SK-N-SH treated with all-trans-retinoic acid at 6 μM for 48 hours (cell line): ENCODE data around the gene ATP8A2.

Experiments
- ATAC-seq: fragments of 200-7000 bp; cut with Tn5 transposase; 3 replicates; pipeline ENCODE4 v1.9.1; 2020; ENCODE audit warnings: mild to moderate bottlenecking, moderate library complexity
- ARNTL ChIP-seq: fragments of 450-650 bp; formaldehyde crosslinking; IDR thresholded peaks from 2 replicates; pipeline ENCODE4 v1.5.0; 2020; ENCODE audit warnings: low read depth, mild to moderate bottlenecking, moderate library complexity, borderline replicate concordance
- BACH2 ChIP-seq: fragments of 250-450 bp; sonication (Bioruptor Pico); IDR thresholded peaks from 2 replicates; pipeline ENCODE4 v1.9.0; 2021; ENCODE audit warnings: mild to moderate bottlenecking, borderline replicate concordance
- CREB5 ChIP-seq: fragments of 250-450 bp; sonication (Bioruptor Pico); IDR thresholded peaks from 2 replicates; pipeline ENCODE4 v1.5.1; 2020; ENCODE audit warnings: low read depth, mild to moderate bottlenecking, moderate library complexity
- CSDC2 ChIP-seq: fragments of 250-450 bp; sonication (Bioruptor Pico); IDR thresholded peaks from 2 replicates; pipeline ENCODE4 v1.5.0; 2020; ENCODE audit warnings: mild to moderate bottlenecking, moderate library complexity
- CSRNP3 ChIP-seq: fragments of 250-450 bp; sonication (Bioruptor Pico); IDR thresholded peaks from 2 replicates; pipeline ENCODE4 v1.5.1; 2021; ENCODE audit warnings: mild to moderate bottlenecking, moderate library complexity
- ESRRG ChIP-seq: fragments of 250-450 bp; sonication (Bioruptor Pico); IDR thresholded peaks from 2 replicates; pipeline ENCODE4 v1.6.1; 2021; ENCODE audit warnings: mild to moderate bottlenecking
- GLIS3 ChIP-seq: fragments of 250-450 bp; sonication (Bioruptor Pico); IDR thresholded peaks from 2 replicates; pipeline ENCODE4 v1.5.0; 2020; ENCODE audit warnings: mild to moderate bottlenecking, moderate library complexity
- ISL1 ChIP-seq: fragments of 250-450 bp; sonication (Bioruptor Pico); IDR thresholded peaks from 2 replicates; pipeline ENCODE4 v2.1.2; 2022; ENCODE audit warnings: mild to moderate bottlenecking, moderate library complexity
- PATZ1 ChIP-seq: fragments of 250-450 bp; sonication (Bioruptor Pico); IDR thresholded peaks from 2 replicates; pipeline ENCODE4 v1.8.0; 2020; ENCODE audit warnings: mild to moderate bottlenecking, moderate library complexity, borderline replicate concordance
- POU6F1 ChIP-seq: fragments of 250-450 bp; sonication (Bioruptor Pico); IDR thresholded peaks from 2 replicates; pipeline ENCODE4 v1.8.0; 2021; ENCODE audit warnings: low read depth, mild to moderate bottlenecking, moderate library complexity, borderline replicate concordance
- PPARA ChIP-seq: fragments of 250-450 bp; sonication (Bioruptor Pico); IDR thresholded peaks from 2 replicates; pipeline ENCODE4 v1.5.0; 2020; ENCODE audit warnings: mild to moderate bottlenecking, borderline replicate concordance
- RARB ChIP-seq: fragments of 250-450 bp; sonication (Bioruptor Pico); IDR thresholded peaks from 2 replicates; pipeline ENCODE4 v1.8.0; 2021; ENCODE audit warnings: mild to moderate bottlenecking, moderate library complexity
- SNAI2 ChIP-seq: fragments of 250-450 bp; sonication (Bioruptor Pico); IDR thresholded peaks from 2 replicates; pipeline ENCODE4 v1.5.0; 2020; ENCODE audit warnings: mild to moderate bottlenecking, moderate library complexity
- TCF4 ChIP-seq: fragments of 250-450 bp; sonication (Bioruptor Pico); IDR thresholded peaks from 2 replicates; pipeline ENCODE4 v1.8.0; 2021; ENCODE audit warnings: mild to moderate bottlenecking, moderate library complexity, borderline replicate concordance
- TSHZ2 ChIP-seq: fragments of 250-450 bp; sonication (Bioruptor Pico); IDR thresholded peaks from 2 replicates; pipeline ENCODE4 v1.5.0; 2020; ENCODE audit warnings: mild to moderate bottlenecking, moderate library complexity
- ZC3H10 ChIP-seq: fragments of 250-450 bp; sonication (Bioruptor Pico); IDR thresholded peaks from 2 replicates; pipeline ENCODE4 v1.5.1; 2021; ENCODE audit warnings: mild to moderate bottlenecking, moderate library complexity
- ZFP3 ChIP-seq: fragments of 250-450 bp; sonication (Bioruptor Pico); IDR thresholded peaks from 2 replicates; pipeline ENCODE4 v1.5.0; 2020; ENCODE audit warnings: mild to moderate bottlenecking, moderate library complexity
- ZFP30 ChIP-seq: fragments of 450-650 bp; formaldehyde crosslinking; IDR thresholded peaks from 2 replicates; pipeline ENCODE4 v1.5.0; 2022; ENCODE audit warnings: mild to moderate bottlenecking, moderate library complexity
- ZNF565 ChIP-seq: fragments of 450-650 bp; formaldehyde crosslinking; conservative IDR thresholded peaks from 2 replicates; pipeline ENCODE4 v1.5.0; 2020; ENCODE audit warnings: low read depth, mild to moderate bottlenecking, moderate library complexity
- ZNF8 ChIP-seq: fragments of 450-650 bp; formaldehyde crosslinking; IDR thresholded peaks from 2 replicates; pipeline ENCODE4 v1.5.0; 2020; ENCODE audit warnings: mild to moderate bottlenecking, moderate library complexity

ATP8A2 gene

GRCh38 chr13:25630329-25630900 lies 258.6 kb downstream of the ATP8A2 start:
- TF ChIP-seq RARB (no peak), TCF4 (CRISPR knock-in tag) (no peak)

GRCh38 chr13:25632166-25632888 lies 260.6 kb downstream of the ATP8A2 start:
- no peak for ATAC-seq
- TF ChIP-seq RARB (no peak), ZFP30 (CRISPR knock-in tag) (no peak), ZC3H10 (CRISPR knock-in tag) (no peak), SNAI2 (CRISPR knock-in tag) (no peak), ISL1 (no peak), CSDC2 (CRISPR knock-in tag) (no peak), ARNTL (no peak), TSHZ2 (CRISPR knock-in tag) (no peak), CREB5 (no peak), BACH2 (no peak), GLIS3 (CRISPR knock-in tag) (no peak), ZFP3 (CRISPR knock-in tag) (no peak)

More at GRCh38 chr13:25630329-25630900, 258.6 kb downstream of the ATP8A2 start:
- ATAC-seq, result no peak

GRCh38 chr13:25633093-25633492 lies 261.3 kb downstream of the ATP8A2 start:
- no peak for ATAC-seq
- TF ChIP-seq CSDC2 (CRISPR knock-in tag) (no peak), ARNTL (no peak), ESRRG (CRISPR knock-in tag) (no peak), CSRNP3 (CRISPR knock-in tag) (no peak), PATZ1 (no peak), ZNF565 (CRISPR knock-in tag) (no peak), ZNF8 (CRISPR knock-in tag) (no peak), POU6F1 (CRISPR knock-in tag) (no peak), TSHZ2 (CRISPR knock-in tag) (no peak), ZFP3 (CRISPR knock-in tag) (no peak), TCF4 (CRISPR knock-in tag) (no peak), CREB5 (no peak), PPARA (no peak), RARB (no peak)
